ENCODE results near the gene BSG. TPM values are rescaled to one million over a fixed set of nuclear protein-coding genes. Genes with fewer than 3 reads are reported as not detected.
A peak's percentile ranks its signal among the peaks of the same experiment; 100 is the strongest.

The BSG gene
- total and polyA plus RNA-seq, 9 of the 15 experiments (the other 6 are each of a cell fraction or from before 2014, with no cell fraction given), result 4.6 to 495 (median 187) TPM

DNA sequence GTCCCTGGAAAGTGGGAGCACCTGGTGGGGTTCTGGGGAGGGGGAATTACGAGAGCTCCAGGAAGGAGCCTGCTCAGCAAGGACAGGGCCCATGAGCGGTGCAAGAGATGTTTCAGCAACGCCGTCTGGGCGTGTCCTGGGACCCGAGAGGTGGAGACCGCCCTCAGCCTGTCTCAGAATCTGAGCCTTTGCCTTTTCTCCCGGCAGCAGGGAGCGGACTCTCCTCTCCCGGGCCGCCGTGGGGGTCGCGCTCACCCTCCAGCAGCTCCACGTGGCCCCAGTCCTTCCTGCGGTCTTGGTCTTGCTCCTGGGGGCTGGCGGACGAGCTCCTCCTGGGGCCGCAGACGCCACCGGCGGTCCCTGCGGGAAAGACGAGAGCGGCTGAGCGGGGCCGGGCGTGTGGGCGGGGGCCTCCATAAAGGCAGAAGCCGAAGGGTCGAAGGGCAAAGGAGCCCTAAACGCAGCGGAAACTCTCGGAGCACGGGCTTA lies 60.2 kb downstream of the BSG start (continued):
- TF ChIP-seq MEF2D (tag; conservative IDR thresholded peaks at IDR 0.05; ENCODE audit: low read depth) (no peak), ZNF263 (CRISPR knock-in tag; IDR thresholded peaks at IDR 0.05; ENCODE audit: borderline replicate concordance) (no peak), MIER1 (IDR thresholded peaks at IDR 0.05; ENCODE audit: low read depth) (no peak), POLR2A (conservative IDR thresholded peaks at IDR 0.05) (peak; percentile 75), SRSF1 (IDR thresholded peaks at IDR 0.05; ENCODE audit: low read depth, low read length) (no peak), CBX8 (IDR thresholded peaks at IDR 0.05; ENCODE audit: borderline replicate concordance, extremely low read depth, low read depth, low read length, poor library complexity, severe bottlenecking) (no peak), ZNF318 (IDR thresholded peaks at IDR 0.05; ENCODE audit: borderline replicate concordance in 1 of 2, low read depth in 1 of 2) (no peak), USF2 (CRISPR knock-in tag; IDR thresholded peaks at IDR 0.05) (no peak), FOXM1 (IDR thresholded peaks at IDR 0.05; ENCODE audit: low read depth) (no peak), FOXM1 (CRISPR knock-in tag; IDR thresholded peaks at IDR 0.05; ENCODE audit: low read depth) (no peak), TRIM28 (IDR thresholded peaks at IDR 0.05) (no peak)
- TF ChIP-seq, protein P1, sequence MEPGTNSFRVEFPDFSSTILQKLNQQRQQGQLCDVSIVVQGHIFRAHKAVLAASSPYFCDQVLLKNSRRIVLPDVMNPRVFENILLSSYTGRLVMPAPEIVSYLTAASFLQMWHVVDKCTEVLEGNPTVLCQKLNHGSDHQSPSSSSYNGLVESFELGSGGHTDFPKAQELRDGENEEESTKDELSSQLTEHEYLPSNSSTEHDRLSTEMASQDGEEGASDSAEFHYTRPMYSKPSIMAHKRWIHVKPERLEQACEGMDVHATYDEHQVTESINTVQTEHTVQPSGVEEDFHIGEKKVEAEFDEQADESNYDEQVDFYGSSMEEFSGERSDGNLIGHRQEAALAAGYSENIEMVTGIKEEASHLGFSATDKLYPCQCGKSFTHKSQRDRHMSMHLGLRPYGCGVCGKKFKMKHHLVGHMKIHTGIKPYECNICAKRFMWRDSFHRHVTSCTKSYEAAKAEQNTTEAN (CRISPR knock-in tag; IDR thresholded peaks at IDR 0.05), result no peak
- TF ChIP-seq, protein P2, sequence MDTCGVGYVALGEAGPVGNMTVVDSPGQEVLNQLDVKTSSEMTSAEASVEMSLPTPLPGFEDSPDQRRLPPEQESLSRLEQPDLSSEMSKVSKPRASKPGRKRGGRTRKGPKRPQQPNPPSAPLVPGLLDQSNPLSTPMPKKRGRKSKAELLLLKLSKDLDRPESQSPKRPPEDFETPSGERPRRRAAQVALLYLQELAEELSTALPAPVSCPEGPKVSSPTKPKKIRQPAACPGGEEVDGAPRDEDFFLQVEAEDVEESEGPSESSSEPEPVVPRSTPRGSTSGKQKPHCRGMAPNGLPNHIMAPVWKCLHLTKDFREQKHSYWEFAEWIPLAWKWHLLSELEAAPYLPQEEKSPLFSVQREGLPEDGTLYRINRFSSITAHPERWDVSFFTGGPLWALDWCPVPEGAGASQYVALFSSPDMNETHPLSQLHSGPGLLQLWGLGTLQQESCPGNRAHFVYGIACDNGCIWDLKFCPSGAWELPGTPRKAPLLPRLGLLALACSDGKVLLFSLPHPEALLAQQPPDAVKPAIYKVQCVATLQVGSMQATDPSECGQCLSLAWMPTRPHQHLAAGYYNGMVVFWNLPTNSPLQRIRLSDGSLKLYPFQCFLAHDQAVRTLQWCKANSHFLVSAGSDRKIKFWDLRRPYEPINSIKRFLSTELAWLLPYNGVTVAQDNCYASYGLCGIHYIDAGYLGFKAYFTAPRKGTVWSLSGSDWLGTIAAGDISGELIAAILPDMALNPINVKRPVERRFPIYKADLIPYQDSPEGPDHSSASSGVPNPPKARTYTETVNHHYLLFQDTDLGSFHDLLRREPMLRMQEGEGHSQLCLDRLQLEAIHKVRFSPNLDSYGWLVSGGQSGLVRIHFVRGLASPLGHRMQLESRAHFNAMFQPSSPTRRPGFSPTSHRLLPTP (IDR thresholded peaks at IDR 0.05; ENCODE audit: borderline replicate concordance, extremely low read depth, insufficient read length), result no peak
